Measurements from ENCODE around the gene PSORS1C1.

PSORS1C1 gene

DNA sequence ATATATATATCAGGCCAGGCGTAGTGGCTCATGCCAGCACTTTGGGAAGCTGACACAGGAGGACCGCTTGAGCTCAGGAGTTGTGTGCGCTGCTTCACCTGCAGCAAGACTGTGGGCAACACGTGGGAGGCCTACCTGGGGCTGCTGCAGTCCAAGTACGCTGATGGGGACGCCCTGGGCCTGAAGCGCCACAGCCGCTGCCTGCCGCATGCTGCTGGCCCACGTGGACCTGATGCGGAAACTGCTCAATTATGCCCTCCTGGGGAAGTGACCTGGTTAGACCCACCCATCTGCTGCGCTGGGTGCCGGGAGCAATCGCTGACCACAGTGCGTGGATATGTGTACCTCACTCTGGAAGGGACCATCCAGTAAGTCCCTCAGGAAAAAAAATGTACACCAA is 26.0 kb downstream of the PSORS1C1 start:
- TF ChIP-seq, protein P1, sequence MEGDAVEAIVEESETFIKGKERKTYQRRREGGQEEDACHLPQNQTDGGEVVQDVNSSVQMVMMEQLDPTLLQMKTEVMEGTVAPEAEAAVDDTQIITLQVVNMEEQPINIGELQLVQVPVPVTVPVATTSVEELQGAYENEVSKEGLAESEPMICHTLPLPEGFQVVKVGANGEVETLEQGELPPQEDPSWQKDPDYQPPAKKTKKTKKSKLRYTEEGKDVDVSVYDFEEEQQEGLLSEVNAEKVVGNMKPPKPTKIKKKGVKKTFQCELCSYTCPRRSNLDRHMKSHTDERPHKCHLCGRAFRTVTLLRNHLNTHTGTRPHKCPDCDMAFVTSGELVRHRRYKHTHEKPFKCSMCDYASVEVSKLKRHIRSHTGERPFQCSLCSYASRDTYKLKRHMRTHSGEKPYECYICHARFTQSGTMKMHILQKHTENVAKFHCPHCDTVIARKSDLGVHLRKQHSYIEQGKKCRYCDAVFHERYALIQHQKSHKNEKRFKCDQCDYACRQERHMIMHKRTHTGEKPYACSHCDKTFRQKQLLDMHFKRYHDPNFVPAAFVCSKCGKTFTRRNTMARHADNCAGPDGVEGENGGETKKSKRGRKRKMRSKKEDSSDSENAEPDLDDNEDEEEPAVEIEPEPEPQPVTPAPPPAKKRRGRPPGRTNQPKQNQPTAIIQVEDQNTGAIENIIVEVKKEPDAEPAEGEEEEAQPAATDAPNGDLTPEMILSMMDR (IDR thresholded peaks at IDR 0.05), result no peak
- no peak for DNase-seq (ENCODE audit: low spot score)
- Histone ChIP-seq H3K4me3 (no peak overlapping the region), H3K27ac (no peak overlapping the region)

- TF ChIP-seq, protein P1 (IDR thresholded peaks at IDR 0.05), result no peak
- H3K4me3 ChIP-seq, result no peak overlapping the region
- no peak for DNase-seq (ENCODE audit: low spot score)
- H3K27ac ChIP-seq, result no peak overlapping the region
Observed at GRCh38 chr6:31142361-31142761, 27.8 kb downstream of the PSORS1C1 start.

- no peak overlapping the region for H3K4me3 ChIP-seq
- TF ChIP-seq, protein P1 (IDR thresholded peaks at IDR 0.05), result no peak
- DNase-seq (ENCODE audit: low spot score), result no peak
- no peak overlapping the region for H3K27ac ChIP-seq
Observed at GRCh38 chr6:31143148-31143547, 28.5 kb downstream of the PSORS1C1 start.

DNA sequence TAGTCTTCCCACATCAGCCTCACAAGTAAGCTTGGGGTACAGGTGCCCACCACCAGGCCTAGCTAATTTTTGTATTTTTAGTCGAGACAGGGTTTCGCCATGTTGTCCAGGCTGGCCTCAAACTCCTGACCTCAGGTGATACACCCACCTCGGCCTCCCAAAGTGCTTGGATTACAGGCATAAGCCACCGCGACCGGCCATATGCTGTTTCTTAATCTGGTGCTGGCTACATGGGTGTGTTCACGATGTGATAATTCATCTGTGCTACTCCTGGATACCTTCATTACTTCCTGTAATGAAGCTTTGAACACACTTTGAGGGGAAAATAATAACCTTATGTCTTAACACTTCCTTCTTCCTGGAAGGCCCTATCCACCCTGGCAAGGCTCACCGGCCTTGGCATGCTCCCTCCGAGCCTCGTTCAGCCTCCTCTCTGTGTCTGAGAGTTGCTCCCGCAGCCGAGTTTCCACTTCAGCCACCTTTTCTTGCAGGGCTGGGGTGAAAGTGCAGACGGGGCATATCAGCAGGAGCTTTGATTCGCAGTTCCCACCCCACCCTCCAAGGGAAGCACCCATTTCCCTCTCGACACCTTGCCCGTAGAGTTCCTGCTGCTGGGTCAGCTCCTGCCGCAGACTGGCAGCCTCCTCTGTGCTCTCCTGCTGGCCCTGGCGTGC is 29.8 kb downstream of the PSORS1C1 start:
- H3K27ac ChIP-seq, result no peak overlapping the region
- no peak overlapping the region for H3K4me3 ChIP-seq
- DNase-seq (ENCODE audit: low spot score), result no peak
- TF ChIP-seq, protein P1 (IDR thresholded peaks at IDR 0.05), result no peak

- no peak for DNase-seq (ENCODE audit: low spot score)
- no peak overlapping the region for H3K4me3 ChIP-seq
- no peak overlapping the region for H3K27ac ChIP-seq
- TF ChIP-seq, protein P1 (IDR thresholded peaks at IDR 0.05), result no peak
Observed at GRCh38 chr6:31144970-31145340, 30.4 kb downstream of the PSORS1C1 start.

- Histone ChIP-seq H3K4me3 (no peak overlapping the region), H3K27ac (no peak overlapping the region)
- TF ChIP-seq, protein P1 (IDR thresholded peaks at IDR 0.05), result no peak
Observed at GRCh38 chr6:31145386-31145785, 30.8 kb downstream of the PSORS1C1 start.

GRCh38 chr6:31149827-31150447 is 35.3 kb downstream of the PSORS1C1 start:
- Histone ChIP-seq H3K4me3 (no peak overlapping the region), H3K27ac (no peak overlapping the region)
- TF ChIP-seq, protein P1 (IDR thresholded peaks at IDR 0.05), result no peak
- no peak for DNase-seq (ENCODE audit: low spot score)

More at GRCh38 chr6:31145386-31145785, 30.8 kb downstream of the PSORS1C1 start:
- DNase-seq (ENCODE audit: low spot score), result no peak

Data from coronary artery (tissue), 2 donors.